GM19438 (cell line): ENCODE results near the gene ABCC5.

Experiments
- ATAC-seq: cut with Tn5 transposase; IDR thresholded peaks from one replicate; pipeline ENCODE4 v1.9.1; 2021; ENCODE audit warnings: low read depth; ENCODE audit not compliant: unreplicated experiment

ABCC5 gene

DNA sequence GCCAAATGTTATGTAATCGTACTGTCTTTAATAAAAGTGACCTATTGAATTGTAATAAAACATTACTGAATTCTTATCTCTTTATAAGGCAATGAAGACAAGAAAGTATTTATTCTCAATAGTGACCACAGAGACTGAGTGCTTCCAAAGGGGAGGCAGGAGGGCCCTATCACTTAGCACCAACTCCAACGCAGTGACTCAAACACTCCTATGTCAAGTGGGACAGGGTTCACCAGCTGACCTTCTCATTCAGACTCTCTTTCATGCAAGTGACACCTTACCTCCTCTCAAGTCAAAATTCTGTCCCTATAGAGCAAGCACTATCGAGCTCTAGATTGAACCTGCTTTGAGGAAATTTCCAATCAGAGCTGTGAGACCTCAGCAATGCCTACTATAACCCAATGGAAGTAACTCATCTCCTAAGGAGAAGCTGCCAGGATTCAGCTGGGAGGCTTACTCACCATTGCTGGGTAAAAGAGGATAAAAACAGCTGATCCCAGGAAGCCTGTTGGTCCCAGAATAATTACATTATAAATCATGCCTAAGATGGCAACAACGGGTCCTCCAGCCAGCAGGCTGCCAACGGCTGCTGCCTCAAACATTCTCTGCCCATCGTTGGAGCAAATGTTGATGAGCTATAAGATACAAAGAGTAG lies 35.6 kb downstream of the ABCC5 start:
- ATAC-seq = no peak

DNA sequence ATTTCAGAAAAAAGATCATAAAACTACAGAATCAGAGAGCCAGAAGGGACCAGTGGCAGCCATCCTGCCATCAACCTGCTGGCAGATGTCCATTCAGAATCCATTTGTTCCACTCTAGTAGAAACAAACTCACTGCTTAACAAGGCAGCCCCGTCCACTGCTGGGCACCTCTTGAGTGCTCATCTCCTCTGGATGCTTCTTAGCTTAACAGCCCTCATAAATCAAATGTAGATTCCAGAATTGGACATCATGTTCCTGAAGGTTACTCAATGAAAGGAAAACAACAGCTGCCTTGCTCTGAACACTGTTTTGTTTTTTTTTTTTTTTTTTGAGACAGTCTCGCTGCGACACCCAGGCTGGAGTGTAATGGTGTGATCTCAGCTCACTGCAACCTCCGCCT lies 37.3 kb downstream of the ABCC5 start:
- ATAC-seq = no peak

DNA sequence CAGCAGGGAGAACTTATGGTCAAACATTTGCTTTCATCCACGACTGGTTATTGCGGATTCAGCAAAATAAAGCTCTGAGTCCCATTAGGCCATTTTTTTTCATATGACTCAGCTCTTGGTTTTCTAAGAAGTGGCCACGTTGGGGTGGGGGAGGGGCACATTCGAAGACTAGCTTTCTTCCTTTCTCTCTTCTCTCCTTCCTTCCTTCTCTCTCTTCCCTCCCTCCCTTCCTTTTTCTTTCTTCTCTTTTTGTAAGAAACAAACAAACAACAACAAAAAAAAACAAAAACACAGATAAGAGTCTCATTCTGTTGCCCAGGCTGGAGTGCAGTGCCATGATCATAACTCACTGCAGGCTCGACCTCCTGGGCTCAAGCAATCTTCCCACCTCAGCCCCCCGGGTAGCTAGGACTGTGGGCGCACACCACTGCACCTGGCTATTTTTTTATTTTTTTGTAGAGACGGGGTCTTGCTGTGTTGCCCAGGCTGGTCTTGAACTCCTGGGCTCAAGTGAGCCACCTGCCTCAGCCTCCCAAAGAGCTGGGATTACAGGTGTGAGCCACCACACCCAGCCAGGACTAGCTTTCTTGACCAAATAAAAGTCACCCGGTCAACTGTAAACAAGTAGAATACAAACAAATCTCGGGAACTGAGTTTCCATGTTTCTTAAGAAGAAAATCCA lies 41.6 kb downstream of the ABCC5 start:
- no peak for ATAC-seq

DNA sequence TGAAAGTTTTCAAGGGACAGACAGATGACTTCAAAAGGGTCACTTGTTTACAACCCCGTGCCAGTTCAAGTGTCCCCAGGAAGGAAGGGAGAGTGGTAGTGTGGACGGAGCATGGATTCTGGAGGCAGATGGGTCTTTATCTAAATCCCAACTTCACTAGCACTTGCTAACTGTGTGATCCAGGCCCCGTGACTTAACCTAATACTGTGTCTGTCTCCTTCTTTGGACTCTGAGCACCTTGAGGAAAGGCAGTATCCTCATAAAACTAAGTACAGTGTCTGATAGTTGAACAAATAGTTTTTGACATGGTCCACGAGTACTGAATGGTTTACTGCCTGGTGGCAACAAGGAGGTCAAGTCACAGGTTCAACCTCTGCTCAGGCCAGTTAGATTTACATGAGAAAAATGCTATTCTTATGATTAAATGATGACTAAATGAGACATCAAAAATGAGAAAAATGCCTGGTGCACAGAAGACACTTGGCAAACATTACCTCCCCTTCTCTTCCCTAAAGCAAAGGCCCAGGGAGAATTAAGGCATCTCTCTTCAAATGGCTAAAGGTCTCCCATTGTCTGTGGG lies 48.9 kb downstream of the ABCC5 start:
- ATAC-seq = no peak

DNA sequence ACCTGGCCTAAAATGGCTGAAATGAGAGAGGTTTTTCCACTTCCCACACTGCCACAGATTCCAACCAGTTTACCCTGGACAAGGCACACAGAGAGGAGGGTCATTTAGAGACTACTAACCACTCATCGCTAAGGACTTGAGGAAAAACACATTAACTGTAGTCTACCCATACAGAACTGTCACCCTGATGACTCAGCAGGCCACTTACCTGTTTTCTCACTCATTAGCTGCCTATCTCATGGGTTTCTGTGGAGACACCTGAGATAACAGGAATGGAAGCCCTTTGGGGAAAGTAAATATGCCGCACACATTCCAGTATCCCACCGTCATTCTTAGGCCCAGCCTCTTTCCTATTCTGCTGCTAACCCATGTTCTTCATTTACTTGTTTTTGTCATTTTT lies 50.0 kb downstream of the ABCC5 start:
- no peak for ATAC-seq

DNA sequence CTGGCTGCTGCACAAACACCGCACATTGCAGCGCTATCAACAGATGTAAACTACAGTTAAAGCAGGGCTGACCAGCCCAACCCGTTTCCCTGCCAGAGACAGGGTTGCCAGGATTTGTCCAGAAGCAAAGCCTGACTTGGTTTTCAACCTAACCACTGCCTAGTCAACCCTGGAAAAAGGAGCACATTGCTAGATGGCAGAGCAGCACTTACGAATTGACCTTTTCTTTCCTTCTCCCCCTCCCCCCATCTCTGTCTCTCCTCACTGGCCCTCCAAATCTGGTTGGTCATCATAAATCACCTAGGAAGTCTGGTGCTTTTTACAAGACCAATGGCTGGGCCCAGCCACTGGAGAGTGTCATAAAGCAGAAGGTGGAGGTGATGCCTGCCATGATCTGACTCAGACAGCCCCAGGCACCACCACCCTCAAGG lies 51.3 kb downstream of the ABCC5 start:
- no peak for ATAC-seq

DNA sequence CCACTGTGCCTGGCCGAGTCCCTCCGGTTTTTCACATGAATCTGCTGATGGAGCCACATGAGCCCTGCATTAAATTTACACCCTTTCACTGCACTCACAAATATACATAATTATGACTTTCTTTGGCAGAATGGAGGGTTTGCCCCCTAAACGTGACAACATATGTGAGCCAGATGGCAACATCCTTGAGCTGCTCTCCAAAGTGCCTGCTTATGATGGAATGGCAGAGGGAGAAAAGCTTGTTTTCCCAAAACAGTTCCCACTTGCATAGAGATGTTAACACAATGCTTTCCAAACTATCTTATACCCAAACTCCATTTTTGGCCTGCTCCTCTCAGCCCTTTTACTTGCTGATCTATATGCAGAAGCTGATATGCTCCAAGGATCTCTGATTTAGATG lies 54.9 kb downstream of the ABCC5 start:
- no peak for ATAC-seq

DNA sequence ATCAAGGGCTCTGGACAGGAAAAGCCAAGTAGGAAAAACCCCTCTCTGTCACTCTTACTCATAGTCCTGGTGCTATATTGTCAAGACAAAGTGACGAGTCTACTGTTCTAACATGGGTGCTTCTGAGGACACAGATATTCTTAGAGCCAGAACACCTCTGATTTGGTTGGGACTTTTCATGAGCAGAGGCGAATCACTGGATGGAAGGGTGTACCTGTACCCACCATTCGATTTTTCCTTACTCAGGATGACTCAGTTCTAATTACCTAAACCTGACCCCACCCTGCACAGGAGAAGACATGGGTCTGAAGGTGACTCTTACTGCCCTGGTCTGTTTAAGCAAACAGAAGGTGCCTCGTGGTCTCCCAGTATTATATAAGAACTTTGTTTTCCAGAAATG lies 58.5 kb downstream of the ABCC5 start:
- ATAC-seq = no peak

DNA sequence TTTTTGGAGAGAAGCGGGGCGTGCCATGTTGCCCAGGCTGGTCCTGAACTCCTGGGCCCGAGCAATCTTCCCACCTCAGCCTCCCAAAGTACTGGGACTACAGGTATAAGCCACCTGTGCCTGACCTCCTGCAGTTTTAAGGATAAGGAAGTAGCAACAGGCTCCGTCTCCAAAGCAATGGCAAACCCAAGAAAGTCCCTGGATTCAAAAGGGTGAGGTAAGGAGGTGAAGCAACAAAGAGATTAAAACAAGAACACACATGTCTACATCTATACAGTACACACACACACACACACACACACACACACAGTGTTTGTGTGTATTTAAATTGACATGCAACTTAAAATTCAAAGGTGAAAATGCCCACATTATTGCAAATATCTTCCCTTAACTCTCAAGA lies 58.9 kb downstream of the ABCC5 start:
- ATAC-seq = no peak

DNA sequence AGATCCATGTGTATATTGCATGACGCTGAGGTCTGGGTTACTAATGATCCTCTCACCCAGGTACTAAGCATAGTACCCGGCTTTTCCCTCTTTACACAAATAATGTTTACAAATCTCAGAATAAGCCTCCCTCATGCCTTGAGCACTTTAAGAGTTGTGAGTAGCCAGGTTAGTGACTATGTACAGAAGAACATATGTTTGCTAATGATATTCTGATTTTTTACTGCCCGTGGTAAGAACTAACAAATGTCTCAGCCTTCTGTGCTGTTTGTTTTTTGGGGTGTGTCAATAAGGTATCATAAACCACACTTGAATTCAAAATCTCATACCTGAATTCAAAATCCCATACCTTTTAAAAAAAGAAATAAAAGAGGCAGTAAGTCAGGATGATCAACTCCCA lies 59.5 kb downstream of the ABCC5 start:
- ATAC-seq = no peak

DNA sequence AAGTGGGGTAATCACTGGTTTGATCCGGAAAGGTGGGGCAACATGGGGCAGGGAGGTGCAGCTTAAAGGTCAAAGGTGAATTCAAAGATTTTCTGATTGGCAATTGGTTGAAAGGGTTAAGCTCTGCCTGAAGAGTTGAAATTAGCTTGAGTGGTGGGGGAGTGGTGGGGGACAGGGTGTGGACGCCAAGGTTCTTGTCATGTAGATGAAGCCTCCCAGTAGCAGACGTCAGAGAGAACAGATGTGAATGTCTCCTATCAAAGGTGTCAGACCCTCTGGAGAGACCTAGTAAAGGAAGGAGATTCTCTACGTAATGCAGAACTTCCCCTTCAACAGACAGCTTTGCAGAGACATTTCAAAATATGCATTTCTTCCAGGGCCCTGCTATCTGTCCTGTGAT lies 62.8 kb downstream of the ABCC5 start:
- ATAC-seq = no peak

DNA sequence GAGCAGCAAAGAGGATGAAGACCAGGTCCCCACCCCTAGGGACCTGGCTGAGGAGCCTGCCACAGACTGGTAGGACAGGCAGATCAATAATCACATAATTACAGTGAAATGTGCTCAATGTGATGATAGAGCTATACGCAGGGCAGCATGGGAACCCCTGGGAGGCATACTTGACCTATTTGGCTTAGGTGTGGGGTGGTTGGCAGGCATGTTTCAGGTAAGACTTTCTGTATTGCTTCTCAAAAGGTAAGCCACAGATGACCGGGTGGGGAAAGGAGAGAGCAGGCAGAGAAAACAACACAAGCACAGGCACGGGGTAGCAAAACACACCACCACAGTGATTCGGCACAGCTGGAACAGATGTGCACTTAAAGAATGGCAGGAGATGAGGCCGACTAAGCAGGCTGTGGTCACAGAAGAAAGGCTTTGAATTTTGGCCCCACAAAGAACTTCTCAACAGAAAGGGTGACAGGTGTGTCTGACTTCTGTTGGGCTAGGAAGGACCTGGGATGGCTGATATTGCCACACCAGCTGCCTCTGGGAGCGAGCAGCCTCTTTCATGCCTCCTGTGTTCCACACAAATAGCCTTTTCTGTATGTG lies 64.1 kb downstream of the ABCC5 start:
- ATAC-seq = no peak

DNA sequence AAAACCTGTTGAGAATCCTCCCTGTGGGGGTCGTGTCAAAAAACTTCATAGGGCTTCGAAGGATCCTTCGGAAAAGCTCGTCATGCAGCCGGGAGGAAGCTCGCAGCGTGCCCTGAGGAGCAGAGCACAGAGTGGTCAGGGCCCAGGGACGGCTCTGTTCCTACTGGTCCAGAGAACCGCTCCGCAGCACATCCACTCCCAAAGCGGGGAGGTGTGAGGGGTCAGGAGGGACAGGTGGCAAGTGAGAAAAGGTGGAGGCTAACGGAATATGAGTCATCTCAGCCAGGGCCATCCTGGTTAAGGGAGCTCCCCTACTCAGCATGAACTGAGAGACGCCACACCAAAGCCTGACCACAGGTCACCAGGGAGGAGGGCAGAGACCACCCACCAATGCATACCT lies 66.2 kb downstream of the ABCC5 start:
- no peak for ATAC-seq

DNA sequence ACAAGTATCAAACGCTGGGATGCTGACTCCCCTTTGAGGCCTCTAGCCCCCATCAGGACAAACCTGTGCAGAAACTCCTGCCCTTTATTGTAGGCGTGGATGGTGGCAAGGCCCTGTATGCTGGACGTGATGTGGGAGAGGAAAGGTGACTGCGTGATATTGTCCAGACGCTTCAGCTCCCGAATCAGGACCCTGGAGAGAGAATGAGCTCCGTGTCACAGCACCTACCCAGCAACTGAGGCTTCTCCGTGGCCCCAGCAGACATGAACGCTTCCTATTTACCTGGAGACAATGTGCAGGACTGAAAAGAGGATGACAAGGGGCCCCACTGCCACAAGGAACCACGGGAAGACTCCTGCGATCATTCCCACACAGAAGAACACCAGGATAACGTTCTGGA lies 68.0 kb downstream of the ABCC5 start:
- ATAC-seq = no peak

DNA sequence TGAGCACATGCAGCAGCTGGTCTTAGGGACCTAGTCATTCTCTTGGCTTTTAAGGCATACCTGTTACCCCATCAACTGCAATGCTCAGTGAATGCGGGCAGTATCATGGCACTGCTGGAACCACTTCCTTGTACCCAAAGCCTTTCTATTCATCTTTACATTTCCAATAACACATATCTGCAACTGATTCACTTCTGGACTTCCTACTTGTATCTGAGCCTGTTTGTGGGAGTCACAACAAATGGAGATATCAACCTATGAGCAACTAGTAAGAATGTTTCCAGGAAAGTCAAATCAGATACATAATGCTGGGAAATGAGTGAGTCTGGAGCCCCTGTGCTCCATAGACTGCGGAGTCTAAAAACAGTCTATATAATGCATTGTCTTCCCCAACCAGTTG lies 71.6 kb downstream of the ABCC5 start:
- ATAC-seq = no peak

DNA sequence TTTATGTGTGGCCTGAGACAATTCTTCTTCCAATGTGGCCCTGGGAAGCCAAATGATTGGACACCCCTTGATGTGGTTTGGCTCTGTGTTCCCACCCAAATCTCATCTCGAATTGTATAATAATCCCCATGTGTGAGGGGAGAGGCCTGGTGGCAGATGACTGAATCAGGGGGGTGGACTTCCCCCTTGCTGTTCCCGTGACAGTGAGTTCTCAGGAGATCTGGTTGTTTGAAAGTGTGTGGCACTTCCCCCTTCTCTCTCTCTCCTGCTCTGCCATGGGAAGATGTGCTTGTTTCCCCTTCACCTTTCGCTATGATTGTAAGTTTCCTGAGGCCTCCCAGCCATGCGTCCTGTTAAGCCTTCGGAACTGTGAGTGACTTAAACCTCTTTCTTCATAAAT lies 72.9 kb downstream of the ABCC5 start:
- ATAC-seq = no peak

DNA sequence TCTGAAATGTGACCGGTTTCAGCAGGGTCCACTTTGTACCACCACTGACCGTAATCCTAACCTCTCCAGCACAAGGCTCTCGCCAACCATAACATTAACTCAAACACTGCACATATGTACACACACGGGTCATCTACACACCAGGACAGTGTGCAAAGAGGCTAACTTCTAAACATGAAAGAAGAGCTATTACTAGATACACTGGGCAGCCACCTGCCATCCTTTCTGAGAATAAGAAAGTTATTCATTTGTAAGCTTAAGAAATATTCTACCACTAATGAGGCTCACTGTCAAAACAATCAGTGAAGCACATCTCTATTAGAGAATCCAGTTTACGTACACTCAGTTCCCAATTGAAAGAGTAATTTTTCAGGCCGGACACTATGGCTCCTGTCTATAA lies 73.9 kb downstream of the ABCC5 start:
- no peak for ATAC-seq

DNA sequence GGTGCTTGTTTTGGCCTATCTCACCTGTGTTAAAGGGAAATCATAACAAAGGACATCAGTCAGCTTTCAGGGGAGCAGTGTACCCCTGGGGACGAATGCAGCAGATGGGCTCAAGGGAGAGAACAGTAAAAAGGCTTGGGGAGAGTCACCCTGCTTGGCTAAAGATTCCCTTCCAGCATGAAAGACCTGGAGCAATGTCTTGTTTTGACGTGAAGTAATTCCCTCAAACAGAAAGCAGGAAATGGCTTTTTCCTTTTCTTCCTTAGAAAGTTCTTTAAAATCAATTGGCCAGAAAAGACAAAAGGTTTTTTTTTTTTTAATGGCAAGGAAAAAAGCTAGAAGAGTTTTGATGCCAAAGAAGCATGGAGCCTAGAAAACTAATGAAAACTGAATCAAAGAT lies 76.5 kb downstream of the ABCC5 start:
- no peak for ATAC-seq

DNA sequence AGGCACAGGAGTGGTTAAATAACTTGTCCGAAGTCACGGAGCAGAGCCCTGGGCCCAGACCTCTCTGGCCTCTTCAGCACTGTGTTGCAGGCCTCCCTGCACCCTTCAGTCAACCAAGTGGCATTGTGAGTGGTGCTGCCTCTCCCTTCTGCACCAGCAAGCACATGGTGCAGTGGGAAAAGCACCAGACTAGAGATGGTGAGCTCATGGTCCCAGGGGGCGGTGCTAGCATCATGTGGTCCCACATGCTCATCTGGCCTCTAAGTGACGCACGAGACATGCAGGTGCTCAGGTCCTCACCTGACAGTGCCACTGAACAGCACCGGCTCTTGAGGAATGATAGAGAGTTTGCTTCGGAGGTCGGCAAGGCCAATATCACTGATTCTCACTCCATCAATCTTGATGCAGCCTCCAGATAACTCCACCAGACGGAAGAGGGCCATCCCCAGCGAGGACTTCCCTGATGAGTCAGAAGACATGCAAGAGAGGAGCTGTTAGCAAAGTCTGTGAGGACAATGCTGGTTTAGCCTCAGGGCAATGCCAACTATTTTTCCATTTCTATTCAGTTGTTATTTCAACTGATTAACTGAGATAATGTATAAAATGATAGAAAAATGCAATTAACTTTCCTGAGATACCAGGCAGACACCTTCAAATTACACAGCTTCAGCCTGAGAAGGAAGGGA lies 79.9 kb downstream of the ABCC5 start:
- ATAC-seq = no peak

DNA sequence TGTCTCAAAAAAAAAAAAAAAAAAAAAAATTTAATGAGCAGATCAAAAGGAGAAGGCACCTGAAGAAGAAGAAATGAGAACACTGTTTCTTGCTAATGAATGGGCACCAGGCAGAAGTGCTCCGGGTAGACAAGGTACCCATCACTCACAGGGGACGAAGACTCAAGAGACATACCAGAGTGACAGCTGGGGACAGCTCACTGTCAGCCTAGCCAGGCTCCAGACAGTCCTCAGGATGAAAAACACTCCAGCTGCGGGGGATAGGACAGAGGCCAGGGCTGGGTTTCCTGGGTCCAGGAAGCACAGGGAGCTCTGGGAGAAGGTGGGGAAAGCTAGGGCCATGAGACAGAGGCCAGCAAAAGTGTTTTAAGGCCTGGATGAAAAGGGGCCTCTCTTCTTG lies 84.5 kb downstream of the ABCC5 start:
- ATAC-seq = no peak

DNA sequence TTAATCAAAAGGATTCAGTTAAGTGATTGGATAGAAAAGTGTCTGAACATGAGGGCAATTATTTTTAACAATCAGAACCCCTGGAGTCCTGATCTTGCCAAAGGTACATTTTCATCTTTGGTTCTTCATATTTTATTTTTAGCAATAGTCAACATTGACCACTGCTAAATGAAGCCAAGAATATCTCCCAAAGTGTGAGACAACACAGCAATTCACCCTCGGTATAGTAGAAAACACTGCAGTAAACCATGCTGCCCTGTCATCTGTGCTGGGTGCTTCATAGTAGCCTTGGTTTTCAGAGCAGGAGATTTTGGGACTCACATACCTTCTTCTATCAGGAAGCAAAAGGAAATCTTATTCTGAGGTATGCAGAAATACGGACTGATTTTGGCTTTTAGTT lies 85.8 kb downstream of the ABCC5 start:
- no peak for ATAC-seq
